ENCODE measurements around the gene PTGS1.

- TF ChIP-seq CTCF (IDR thresholded peaks at IDR 0.05) (no peak), POLR2AphosphoS5 (IDR thresholded peaks at IDR 0.05) (no peak)
Measured at GRCh38 chr9:122442568-122442967, 71.7 kb downstream of the PTGS1 start.

All from upper lobe of left lung (tissue), 4 donors.